Amniotic stem cell (primary cell): ENCODE measurements around the gene ERGIC2.

Source experiments
- DNase-seq: peaks from one replicate; lab custom pipeline; 2025; lab: John Stamatoyannopoulos, UW

The ERGIC2 gene

DNA sequence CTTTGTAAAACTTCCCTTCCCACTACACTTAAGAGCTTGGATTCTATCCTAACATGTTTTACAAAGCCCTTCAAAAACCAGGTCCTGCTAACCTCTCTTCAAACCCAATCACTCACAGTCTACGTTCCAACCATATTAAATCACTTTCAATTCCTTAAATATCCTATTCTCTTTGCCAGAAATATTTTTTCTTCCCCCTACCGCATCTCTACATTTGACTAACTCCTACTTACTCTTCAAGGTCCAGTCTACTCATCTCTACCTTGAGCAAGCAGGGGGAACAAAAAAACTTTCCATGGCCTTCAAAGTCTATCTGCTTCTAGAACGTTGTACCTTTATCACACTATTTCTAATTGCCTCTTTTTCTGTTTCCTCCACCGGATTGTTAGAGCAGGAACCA, 6.1 kb downstream of the ERGIC2 start:
- no peak for DNase-seq

DNA sequence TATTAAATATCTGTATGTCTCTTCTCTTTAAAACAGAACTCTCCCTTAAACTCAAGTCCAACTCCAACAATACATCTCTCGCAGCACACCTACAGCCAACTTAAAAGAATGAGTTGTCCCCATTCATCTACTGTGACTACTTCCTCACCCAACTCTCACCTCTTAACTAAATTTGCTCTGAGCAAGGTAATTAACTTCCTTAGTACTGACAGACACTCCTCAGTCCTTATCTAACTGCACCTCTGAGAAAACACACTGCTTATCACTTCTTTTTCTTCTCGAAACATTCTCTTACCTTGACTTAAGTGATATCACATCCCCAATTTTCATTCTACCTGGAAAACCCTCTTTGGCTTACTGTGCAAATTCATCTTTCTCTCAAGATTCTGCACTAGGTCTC, 7.0 kb downstream of the ERGIC2 start:
- DNase-seq, result no peak

DNA sequence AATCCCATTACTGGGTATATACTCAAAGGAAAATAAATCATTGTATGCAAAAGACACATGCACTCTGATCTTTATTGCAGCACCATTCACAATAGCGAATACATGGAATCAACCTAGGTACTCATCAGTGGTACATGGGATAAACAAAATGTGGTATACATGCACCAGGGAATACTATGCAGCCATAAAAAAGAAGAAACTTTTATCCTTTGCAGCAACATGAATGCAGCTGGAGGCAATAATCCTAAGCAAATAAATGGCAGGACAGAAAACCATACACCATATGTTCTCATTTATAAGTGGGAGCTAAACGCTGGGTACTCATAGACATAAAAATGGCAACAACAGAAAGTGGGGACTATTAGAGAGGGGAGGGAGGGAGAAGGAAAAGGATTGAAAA, 15.9 kb downstream of the ERGIC2 start:
- DNase-seq, result no peak

DNA sequence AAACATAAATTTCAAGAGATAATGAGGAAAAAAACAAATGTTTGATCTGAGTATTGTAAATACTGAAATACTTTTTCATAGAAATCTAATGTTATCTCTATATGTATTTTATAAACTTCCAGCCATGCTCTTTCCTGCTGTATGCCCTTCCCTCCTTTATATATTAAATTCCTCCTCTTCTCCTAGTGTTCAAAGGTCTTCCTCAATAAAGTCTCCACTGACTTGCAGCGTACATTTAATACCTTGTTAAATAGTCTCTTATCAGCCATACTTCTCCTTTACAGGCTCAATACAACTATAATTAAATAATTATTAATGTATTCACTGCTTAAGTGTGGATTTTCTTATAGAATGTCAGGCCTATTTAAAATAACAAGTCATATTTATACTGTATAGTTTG, 26.0 kb downstream of the ERGIC2 start:
- DNase-seq, result no peak

DNA sequence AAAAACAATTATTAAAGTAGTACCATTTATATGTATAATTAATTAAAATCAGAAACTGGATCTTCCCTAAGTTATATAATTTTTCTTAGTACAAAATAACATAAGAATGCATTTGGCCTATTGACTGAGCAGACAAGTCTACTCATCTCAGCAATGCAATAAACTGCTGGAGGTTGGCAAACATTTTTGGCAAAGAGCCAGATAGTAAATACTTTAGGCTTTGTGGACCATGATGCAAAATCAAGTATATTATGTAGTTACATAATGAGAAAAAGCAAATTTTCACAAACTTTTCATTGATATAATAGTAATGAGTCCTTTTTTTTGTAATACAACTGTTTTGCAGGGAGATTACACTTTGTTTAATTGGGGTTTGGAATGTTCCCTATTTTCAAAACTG, 30.9 kb downstream of the ERGIC2 start:
- DNase-seq, result no peak

DNA sequence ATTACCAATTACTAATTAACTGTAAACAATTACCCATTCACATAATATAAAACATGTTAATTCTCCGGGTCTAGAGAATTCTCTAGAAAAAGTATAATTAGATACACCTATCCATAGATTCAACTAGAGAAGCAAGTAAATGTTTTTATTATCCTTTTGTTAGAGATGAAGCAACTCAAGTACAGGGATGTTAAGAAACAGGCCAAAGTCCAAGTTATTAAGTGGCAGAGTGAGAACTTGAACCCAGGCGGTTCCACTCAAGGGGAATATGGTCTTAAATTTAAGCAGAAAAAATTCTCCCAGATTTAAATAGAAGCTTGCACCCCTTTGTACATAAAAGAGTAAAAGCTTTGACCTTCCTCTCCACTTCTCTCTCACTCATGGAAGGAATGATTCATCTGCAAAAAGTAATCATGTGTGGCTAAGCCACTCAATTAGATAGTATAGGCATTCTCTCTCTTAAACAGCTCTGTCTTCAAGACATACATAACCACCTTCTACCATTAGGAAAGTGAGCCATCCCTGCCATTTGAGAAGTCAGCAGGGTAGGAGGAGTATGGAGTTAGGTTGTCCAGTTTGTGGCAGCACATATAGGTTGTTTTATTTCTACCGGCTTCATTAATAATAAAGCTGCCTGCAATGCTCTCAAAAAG, 34.1 kb downstream of the ERGIC2 start:
- DNase-seq, result no peak

DNA sequence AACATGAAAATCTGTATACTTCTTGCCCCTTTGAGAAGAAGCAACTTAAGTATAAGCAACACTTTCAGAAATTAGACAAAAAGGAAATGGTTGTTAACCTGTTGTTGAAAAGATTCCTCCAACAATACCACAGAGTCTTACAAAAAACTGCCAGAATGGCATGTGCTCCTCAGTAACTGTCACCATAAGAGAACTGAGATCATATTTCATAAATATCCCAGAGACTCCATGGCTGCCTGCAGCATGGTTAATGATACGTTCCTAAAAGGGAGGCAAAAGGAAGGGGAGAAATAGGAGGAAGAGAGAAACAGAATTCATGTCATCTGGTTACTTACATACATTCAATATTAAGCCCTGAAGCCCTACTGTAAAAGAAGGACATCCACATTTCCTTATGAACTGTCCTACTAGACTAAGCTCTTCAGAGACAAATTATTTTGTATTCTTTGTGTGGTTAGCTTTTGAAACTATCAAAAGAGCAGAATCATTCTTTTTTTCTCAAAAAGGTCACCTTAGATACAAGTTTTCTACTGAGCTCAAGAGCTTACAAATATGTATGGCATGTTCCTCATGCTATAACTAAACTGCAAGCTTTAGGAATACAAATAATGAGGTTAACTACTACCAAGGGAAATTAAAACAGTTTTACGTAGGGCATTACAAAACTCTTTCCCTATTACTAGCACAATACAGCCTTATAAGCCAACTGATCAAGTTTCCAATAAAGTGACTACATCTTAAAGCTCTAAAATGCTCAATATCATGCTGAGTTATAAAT, 37.8 kb downstream of the ERGIC2 start:
- DNase-seq, result no peak

DNA sequence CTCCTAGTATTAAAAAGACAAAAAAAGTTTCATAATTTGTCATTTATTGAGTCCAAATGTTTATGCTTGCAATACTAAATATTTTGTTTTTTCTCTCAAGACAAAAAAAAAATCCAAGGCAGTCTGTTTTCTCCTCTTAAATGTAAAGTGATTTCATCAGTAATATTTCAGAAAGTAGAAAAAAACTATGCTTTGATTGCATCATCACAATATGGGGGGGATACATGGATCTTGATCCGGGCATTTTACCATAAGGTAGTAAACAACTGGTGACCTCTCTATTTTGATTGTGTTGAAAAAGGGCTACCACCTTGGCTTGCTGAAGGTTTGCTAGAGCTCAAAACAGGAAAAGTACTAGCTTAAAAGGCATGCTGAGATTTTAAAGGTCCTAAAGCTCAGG, 43.6 kb downstream of the ERGIC2 start:
- no peak for DNase-seq

DNA sequence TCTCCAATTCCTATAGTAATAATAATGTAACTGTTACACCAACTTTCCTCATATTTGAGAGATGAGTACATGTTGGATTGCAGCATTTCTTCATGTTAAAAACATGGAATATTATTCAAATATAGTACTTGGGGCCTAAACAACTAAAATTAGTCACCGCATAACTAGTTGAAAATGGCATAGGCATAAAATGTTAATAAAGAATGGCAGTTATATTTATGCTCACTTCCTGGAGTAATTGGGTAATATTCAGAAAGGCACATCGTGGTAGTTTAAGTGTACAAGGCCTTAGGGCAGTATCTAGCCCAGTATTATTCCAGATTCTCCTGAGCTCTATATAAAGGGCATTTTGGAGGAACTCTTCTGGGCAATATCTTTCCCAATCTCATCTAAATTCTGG, 46.0 kb downstream of the ERGIC2 start:
- no peak for DNase-seq

DNA sequence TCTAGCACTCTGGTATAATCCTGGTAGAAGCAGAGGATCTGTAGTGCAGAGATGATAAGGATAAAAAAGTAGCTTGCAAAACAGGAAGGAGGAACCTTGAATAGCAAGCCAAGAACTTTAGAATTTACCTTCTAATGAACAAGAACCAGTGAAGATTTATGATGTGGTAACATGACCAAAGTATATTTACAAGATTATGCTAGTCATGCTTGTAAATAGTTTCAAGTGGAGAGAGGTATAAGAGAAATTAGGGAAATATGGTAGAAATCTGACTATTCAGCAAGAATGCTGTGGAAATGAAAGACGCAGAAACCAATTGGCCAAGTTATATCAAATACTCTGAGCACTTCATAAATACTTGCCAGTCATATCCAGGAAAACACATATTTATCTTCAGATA, 47.8 kb downstream of the ERGIC2 start:
- DNase-seq, result no peak

DNA sequence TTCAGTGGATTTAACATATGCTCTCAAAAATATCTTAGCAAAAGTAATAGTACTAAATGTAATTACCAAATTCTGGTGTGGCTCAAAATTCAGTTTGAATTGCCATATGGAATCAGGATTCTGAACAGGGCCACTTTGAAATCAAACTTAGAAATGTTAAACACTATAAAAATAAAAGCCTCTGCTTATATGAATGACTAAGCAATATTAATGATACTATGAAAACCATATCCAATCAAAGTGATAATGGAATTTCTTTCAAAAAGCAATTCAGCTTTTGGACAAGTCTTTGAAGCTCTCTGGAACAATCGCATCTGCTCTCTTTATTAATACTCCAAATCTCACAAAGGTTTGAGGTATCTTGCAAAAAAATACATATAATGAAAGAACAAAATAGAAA, 51.6 kb downstream of the ERGIC2 start:
- DNase-seq, result no peak

DNA sequence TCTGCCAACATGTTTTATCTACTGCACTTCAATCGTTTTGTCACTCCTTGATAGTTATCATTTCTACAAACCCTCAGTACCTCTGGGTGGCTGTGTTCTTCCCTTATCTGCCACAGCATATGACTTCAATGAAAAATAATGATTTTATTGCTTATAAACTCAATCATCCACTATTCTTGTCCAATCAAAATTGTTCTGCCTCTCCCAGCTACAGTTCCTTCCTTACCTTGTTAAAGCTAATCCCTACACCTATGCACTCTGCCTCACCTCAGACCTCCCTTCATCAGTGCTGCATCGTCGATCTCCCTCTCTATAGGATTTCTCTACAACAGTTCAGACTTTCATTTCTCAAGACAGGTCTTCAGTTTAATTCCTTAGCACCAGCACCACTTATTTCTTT, 58.8 kb downstream of the ERGIC2 start:
- no peak for DNase-seq

DNA sequence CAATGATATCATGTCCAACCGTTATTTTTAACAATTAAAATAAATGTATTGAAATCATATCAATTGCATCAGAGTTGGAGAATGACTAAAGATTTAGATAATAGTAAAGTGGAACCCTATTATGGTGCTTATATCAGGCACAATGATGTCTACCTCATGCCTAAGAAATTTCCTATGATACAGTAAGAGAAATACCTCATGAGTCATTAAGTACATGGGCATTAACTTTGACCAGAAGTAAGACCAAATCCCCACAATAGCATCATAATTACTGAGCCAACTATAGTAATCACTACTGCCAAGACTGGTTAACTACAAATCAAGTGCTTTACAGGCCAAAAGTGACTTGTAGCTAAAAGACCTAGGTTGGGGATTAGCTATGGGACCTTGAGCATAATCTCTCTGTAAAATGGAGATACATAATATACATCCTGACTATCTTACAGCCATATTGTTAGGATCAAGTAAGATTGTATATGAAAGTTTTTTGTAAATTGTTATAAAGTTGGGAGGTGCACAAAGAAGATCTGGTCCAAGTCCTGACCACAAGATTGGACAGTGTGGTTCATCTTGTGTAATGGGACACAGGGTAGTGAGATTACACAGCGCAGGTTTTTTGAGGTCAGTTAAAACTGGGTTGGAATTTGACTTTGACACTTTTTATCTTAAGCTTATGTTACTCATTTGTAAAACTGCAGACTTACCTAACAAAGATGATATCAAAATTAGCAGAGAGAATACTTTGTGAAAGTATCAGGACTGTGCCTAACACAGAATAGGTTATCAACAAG, 60.5 kb downstream of the ERGIC2 start:
- peak; percentile 16 for DNase-seq

DNA sequence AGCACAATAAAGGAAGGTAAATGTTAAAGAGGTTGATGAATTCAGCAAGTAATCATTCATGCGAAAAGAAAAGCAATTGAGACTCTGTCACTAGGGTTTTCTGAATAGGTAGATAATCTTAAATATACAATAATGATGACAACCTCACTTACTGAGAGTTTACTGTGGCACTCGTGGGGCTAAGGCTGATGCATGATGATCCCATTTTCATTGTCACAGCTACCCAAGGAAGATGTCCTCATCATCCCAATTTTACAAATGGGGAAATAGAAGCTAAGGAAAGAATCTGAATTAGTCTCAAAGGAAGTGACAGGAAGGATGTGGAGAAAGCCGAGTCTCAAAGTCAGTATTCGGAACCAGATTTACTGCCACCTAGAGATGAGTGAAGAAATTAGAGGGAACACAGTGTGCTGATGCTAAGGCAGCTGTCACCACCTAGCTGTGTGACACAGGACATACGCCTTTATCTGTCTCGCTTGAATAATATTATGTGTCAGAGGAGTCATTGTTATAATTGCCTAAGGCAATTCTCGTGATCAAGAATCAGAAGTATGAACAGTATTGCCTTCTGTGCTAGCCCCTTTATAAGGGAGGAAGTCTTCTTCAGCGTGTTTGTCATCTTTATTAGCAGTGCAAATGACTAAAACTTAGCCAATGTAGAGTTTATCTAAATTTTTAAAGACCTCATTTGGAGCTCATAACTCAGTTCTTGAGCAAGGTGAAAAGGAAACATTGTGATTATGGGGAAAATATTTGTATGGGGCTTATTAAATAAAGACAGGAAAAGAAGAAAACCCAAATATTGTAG, 63.2 kb downstream of the ERGIC2 start:
- DNase-seq, result peak; percentile 17

DNA sequence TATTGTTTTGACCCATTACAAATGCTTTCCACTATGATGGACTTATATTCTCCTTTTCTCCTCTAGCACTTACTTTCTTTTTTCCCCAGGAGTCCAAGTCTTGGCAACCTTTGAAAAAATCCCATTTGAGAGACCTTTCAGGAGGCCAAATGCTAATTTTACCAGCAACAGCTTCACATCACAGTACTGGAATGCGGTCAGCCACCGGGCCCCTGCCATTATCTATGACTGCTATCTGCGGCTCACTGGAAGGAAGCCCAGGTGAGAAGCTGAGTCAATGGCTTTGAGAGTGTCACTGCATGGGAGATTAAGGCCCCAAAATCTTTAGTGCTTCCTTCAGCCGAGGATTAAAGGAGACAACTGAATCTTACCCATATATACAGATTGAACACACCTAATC, 64.2 kb downstream of the ERGIC2 start:
- no peak for DNase-seq

DNA sequence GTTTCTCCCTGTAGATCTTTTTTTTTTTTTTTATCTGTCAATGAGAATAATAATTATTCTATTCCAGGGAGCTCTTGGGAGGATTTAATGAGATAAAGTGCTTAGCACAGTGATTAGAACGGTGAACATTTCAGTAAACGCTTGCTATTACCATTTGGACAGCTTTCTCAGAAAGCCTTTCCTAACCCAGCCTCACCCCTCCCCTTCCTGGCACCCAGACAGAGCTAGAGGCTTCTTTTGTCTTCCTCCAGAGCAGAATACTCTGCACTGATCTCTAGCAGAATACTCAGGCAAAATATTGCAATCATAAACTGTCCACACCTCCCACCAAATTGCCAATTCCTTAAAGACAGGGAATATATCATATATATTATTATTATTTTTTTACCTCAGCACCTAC, 66.6 kb downstream of the ERGIC2 start:
- DNase-seq, result no peak

DNA sequence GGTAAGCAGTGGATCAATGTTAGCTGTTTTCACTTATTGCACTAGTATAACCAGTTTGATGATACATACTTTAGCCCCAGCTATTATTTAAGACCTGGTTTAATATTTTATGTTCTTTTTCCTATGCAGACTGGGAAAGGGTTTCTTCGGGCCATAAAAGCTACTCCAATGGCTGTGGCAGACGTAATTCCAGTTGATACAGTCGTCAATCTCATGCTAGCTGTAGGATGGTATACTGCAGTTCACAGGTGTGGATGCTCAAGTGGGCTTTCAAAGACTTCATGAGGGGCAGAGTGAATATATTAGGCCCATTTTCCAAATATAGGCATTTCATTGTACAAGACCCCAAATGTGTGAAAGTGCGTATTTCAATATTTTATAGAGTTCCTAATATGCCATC, 70.1 kb downstream of the ERGIC2 start:
- no peak for DNase-seq

DNA sequence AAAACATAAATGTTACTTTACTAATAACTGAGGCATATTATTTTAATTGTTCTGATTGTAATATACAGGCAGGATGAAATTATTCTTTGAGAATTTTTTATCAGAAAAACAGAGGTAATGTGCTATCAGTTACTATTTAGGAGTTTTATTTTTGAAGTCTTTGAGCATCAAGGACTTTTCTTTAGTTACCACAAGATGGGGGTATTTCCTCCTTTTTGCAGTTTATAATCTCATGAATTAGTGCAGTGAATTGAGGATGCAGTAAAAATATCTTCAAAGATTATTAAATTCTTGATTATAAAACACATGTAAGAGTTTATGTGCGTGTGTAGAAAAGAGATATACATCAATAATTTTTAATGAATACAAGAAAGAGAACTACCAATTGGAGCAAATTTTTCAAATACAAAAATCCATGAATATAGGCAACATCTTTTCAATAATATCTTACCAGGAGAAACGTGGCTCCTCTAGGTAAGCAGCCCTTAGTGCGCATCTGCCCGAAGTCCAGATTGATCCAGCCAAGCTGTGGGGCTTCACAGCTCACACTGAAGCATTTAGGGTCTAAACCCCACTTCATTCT, 71.6 kb downstream of the ERGIC2 start:
- no peak for DNase-seq

DNA sequence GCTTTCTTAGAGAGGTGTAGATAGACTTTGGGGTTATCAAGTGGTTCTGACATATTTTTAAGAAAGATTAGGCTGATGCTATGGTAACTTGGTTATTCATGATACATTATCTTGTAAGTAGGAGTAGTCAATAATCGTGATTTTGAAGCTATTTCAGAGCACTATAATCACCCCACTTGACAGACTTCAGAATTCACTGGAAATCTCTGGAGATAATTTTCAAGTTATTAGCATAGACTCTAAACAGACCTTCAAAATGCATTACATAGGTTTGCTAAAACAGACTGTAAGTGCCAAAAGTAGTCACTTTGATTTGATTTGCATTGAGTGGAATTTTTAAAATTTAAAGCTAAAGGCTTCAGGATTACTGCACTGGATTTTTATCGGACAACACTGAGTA, 74.3 kb downstream of the ERGIC2 start:
- DNase-seq, result no peak

DNA sequence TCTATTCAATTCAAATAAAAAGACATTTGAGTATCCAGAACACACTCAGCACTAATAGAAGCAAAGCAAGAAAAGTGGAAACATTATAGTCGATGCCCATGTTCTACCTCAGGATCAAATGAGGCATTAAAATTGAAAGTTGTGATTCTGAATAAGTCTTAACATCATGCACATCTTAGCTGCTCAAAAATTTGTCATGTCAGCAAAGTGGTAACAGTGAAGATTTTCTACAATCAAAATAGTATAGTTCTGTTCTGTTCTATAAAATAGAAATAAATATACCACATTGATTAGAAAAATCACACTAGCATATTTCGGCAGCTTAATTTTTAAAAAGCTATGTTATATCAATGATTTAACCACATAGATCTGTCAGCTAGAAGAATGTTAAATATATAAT, 74.7 kb downstream of the ERGIC2 start:
- DNase-seq, result no peak

DNA sequence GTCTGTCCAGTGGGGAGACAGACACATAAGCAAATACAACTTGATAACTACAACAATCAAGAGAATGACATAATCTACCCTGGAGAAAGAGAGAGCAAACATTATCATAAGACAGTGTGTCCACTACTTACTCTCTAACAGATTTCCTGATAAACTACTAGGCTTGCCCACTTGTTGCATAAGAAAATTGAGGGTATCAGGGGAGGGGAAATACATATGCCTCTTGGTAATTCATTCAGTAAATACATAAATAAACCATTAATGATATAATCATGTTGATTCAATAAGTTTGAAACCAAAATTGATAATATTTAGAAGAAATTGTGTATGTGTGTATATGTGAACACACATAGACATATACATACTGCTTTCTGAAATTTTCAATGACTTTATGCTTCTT, 76.6 kb downstream of the ERGIC2 start:
- DNase-seq, result no peak

DNA sequence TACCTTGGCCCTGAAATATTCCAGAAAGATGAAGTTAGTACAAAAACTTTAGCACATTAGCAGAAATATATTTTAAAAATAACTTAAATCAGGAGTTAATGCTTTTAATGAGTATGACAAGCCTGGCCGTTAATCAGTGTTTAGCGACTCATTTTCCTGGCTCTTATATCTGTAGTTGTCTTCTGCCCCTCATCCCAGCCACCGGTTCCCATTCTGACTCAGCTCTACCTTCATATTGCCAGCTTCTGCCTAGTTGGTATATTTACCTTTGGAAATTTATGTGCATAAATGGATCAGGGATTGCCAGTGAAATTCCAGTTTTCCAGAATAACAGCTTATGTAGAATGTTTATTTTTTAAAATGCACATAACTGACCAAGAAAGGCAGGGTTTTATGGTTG, 79.9 kb downstream of the ERGIC2 start:
- no peak for DNase-seq
